Measurements from ENCODE around the gene GRM5.
A peak's percentile ranks its signal among the peaks of the same experiment; 100 is the strongest.

The GRM5 gene

GRCh38 chr11:88629496-88629895 lies 436.3 kb downstream of the GRM5 start:
- FAIRE-seq (no peak), DNase-seq (ENCODE audit: insufficient read length, low spot score) (no peak)

- FAIRE-seq (no peak), DNase-seq (ENCODE audit: insufficient read length, low spot score) (no peak)
Measured at GRCh38 chr11:88626216-88626615, 439.6 kb downstream of the GRM5 start.

DNA sequence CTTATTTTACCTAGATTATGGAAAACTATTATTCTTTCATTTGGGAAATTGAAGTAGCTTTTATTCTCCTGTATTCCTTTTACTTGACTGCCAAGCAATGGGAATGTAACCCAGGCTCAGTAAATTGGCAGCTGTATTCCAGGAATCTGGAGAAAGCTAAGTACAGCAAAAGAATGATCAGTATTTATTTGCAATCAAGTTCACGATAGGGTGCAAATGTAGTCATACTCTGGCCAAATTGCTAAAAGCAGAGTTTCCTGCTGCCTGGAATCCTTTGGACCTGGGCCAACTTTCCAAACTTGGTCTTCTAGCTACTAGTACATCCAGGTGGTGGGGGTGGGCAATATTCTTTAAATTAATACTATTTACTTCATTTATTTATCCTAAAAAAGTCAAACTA lies 442.3 kb downstream of the GRM5 start:
- no peak for FAIRE-seq
- no peak for DNase-seq (ENCODE audit: insufficient read length, low spot score)

DNA sequence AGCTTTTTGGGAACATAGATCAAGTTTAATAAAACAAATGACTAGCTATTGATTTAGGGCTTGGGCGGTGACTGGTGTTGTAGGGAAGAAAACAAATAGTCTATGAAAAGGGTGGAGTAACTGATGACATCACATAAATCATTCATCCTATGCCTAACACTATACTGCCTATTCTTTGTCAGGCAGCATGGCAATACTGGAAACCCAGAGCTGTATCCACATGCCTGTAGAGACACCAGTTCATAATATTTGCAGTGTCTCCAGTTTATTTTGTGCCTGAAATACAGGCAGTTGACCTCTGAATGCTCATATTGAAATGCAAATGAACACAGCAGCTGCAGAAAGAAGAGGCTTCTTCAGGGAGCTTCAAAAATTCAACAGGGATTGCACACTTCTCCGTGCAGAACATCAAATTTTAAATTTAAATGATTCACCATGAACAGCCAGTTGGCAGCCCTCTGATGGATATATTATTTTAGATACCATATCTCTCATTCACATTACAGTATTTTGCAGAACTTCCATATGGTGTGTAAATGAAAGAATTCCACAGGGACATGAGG lies 445.1 kb downstream of the GRM5 start:
- no peak for DNase-seq (ENCODE audit: insufficient read length, low spot score)
- no peak for FAIRE-seq

DNA sequence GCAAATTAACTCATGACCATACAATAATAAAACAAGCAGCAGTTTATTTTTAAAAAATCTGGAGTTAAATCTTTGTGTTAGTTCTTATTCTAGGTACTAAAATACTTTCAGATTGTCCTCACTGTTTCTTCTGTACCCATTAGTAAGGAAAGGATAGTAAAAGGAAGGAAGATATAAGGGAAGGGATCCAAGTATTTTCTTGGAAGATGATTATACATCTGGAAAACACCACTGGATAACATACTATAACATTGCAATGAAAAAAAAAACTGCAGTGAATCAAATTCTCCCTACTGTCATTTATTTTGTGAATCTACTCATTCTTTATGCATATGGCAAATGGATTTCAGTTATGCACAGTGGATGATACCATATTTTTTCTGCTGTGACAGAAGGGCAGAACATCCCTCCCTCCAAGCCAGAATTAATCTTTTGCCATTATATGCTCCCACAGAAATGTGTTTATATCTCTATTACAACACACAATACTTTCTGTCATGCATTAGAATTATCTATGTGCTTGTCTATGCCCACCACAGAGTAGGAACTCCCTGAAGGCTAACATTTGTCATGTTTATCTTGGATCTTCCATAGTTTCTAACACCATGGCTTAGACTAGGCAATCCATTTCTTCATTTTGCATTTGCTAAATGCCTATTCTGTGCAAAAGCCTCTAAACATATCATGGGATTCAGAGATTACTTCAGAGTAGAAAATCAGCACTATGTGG lies 446.0 kb downstream of the GRM5 start:
- no peak for FAIRE-seq
- DNase-seq (ENCODE audit: insufficient read length, low spot score): no peak

- FAIRE-seq (no peak), DNase-seq (ENCODE audit: insufficient read length, low spot score) (no peak)
Measured at GRCh38 chr11:88619071-88619425, 446.7 kb downstream of the GRM5 start.

DNA sequence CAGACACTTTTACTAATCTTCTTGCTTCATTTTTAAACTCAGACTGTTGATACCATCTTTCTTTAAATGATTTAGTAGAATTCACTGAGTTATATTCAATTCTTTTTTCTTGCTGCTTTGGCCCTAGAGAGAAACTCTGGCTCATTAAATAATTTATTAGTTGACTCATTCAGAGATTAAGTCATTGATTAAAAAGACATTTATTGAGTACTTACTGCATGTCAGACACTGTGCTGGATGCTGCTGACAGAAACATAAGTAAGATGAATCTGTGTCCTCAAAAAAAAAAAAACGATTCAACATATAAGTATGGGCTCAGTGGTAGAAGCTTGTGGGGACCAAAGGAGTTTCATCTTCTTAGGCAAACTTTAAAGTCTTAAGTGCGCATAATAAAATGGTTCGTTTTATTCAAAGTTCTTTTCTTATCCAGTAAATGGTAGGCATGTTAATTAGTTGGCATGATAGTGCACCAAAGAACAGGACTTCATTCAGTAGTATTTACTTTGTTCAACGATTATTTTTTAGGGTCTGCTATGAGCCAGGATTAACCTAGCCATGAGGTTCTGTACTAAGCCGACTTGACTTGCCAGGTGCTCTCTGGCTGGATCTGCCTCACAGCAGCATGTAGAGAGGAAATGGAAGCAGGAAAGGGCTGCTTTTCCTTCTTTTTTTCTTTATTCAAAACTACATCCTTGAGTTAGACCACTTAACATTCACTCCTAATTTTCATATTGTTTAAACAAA lies 447.3 kb downstream of the GRM5 start:
- no peak for DNase-seq (ENCODE audit: insufficient read length, low spot score)
- no peak for FAIRE-seq

DNA sequence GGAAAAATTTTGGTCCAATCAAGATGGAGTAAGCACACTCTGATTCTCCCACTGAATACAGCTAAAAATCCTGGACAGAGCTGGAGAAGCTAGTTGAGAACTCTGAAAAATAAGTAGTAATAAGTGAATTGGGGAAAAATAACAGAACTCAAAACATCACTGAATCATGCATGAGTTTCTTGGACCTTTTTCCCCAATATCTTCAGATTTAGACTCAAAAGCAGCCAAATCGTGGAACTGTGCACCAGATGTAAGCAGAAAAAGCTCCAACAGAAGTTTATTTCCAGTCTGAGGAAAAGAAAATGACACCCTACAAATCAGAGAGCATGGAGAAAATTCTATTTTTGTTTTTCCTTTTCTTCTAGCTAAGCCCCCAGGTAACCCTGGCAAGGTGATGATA lies 448.6 kb downstream of the GRM5 start:
- FAIRE-seq (no peak), DNase-seq (ENCODE audit: insufficient read length, low spot score) (no peak)

DNA sequence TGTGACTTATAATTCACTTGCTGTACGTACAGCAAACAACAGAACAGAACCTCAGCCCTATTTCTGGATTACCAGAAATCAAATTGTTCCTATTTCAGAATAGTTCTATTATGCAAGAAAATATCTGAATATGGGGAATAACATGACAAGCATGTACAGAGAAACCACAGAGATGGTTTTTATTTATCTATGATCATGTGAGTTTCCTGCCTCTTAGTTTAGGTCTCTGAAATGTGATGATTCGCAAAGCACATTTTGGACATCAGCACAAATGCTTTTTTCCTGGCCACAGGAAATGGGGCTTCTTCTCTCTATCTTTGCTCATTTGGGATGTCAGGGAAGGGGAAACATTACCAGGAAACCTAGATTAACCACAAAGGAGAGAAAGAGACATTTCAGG lies 461.5 kb downstream of the GRM5 start:
- FAIRE-seq (no peak), DNase-seq (ENCODE audit: insufficient read length, low spot score) (no peak)

GRCh38 chr11:88603091-88603867 lies 462.5 kb downstream of the GRM5 start:
- DNase-seq (ENCODE audit: insufficient read length, low spot score): no peak
- FAIRE-seq: no peak

DNA sequence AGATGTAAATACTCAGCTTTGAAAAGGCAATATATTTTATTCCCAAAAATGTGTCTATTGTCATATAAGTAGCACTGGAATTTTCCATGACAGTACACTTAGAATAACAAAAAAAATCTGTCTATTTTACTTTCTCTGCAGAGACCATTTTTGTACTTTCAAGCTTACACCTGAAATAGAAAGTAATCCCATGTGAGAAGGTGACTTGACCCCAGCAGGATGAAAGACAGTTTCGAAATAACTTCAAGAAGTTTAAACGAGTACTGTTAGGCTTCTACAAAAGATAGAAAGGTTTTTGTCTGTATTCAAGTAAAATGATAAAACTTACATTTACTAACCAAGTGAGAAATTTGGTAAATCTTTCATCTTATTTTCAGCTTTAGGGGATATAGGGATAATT lies 468.4 kb downstream of the GRM5 start:
- FAIRE-seq (no peak), DNase-seq (ENCODE audit: insufficient read length, low spot score) (no peak)

DNA sequence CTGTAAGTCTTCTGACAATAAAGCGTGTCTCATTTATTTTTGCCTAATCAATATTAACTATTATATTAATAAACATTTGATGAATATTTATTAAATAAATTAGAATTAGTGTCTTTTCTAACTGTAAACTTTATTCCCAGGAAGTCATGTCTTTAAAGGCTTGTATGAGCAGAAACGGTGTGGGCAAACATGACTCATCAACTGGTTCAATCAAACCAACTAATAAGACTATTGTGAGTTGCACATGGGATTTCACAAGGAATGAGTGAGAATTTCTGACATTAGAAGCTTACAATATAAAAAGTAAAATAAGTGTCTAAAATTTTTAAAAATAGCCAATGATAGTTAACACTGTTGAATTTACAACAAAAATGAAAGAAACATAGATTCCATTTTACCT lies 469.0 kb downstream of the GRM5 start:
- no peak for DNase-seq (ENCODE audit: insufficient read length, low spot score)
- no peak for FAIRE-seq

DNA sequence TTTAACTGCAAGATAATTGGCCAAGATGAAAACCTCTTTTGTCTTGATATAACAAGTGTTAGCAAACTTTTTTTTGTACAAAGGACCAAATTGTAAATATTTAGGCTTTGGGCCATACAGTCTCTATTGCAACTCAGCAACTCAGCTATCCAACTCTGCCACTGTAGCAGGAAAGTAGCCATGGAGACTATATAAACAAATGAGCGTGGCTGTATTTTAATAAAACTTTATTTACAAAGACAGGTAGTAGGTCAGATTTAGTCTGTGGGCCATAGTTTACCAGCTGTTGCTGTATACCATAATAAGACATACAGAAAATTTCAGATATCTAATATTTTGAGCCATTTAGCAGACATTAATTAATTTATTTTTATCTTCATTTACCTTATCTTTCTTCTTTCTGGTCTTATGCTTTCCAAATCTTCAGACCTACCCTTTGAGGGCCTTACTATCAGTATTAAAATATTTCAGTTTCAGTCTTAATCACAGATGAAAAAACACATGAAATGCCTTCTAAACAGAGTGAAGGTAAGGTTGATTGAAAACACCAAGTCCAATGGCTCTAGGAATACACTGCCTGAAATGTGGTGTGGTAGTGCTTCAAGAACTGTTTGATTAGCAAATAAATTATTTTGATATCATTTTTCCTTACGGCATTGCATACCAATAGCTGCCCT lies 471.4 kb downstream of the GRM5 start:
- FAIRE-seq (no peak), DNase-seq (ENCODE audit: insufficient read length, low spot score) (no peak)

DNA sequence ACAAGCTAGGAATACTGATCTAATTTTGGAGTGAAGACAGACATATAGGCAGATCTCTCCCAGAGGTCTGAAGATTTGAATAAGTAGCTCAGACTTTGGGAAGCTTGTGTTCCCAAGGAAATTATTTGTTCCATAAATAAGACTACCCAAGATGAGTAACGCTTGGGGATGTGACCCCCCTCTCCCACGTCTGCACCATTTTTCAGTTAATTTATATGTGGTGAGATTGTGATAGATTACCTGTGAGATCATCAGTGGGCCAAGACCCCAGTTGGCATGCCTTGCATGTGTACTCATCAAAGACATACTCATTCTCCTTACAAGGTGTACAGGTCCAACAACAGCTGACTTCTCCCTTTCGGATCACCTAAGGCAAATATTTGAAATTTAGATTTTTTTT lies 475.4 kb downstream of the GRM5 start:
- FAIRE-seq (no peak), DNase-seq (ENCODE audit: insufficient read length, low spot score) (no peak)

DNA sequence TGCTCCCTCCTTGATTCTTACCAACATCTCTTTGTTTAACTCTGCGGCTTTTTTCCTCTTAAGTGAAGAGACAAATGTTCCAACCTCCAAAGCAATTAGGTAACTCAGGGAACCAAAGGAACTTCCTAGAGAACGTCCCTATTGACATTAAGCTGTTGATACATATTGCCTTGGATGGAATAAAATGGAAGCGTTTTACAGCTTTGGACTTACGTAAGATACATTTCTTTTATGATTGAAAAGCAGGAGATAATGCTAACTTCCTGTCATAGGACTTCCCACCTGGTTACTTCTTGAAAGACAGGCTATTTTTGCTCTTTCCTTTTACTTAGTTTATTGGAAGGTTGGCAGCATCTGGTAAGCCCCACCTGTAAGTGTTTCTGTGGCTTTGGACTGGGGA lies 482.5 kb downstream of the GRM5 start:
- DNase-seq (ENCODE audit: insufficient read length, low spot score) (no peak), FAIRE-seq (peak; percentile 62)

DNA sequence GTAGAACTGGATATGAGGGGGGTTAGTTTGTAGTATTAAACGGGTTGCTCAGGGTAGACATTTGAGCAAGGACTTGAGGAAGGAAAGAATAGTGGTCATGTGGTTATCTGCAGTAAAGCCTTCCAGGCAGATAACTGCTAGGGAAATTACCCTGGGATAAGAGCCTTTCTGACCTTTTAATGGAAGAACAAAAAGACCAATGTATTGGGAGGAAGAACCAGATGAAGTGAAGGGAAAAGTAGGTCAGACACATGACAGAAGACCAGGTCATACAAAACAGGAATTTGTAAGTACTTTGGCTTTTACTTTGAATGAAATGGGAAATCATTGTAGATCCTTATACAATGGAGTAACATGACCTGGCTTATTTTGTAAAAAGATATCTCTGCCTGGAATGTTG lies 486.3 kb downstream of the GRM5 start:
- FAIRE-seq (no peak), DNase-seq (ENCODE audit: insufficient read length, low spot score) (no peak)

DNA sequence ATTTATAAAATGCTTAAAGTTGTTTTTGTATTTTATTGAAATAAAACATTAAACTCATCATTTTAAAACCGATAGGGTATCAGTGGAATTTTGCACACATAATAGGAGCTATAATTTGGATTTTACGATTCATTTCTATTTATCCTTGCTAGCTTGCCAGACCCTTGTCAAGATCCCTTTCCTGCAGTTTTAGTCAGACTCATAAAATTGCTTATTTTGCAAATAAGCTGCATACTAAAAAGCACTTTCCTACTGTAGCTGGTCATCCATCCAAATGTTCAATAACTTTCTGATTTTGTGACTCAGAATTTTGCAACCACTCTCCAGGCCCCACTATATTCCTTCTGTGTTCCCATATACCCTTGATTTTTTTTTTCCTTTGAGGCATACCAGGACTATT lies 489.0 kb downstream of the GRM5 start:
- FAIRE-seq: no peak
- DNase-seq (ENCODE audit: insufficient read length, low spot score): no peak

GRCh38 chr11:88575916-88576315 lies 489.9 kb downstream of the GRM5 start:
- FAIRE-seq: no peak
- no peak for DNase-seq (ENCODE audit: insufficient read length, low spot score)

DNA sequence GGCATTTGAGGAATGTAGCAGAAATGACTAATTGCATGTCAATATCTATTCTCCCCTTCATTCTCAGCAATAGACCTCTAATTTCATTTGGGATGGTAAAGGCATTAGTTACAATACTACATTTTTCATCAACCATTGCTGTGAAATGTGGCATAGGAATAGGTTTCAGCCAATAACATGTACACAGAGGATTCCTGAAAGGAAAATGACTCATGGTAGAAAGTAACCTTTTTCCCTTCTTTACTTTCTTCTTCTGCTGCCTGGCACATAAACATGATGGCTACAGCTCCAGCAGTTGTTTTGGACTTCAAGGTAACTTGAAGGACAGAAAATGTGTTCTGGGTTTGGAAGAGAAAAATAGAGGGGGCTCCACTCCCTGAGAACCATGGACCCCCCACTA lies 496.4 kb downstream of the GRM5 start:
- FAIRE-seq (no peak), DNase-seq (ENCODE audit: insufficient read length, low spot score) (no peak)

- DNase-seq (ENCODE audit: insufficient read length, low spot score) (no peak), FAIRE-seq (no peak)
Measured at GRCh38 chr11:88555829-88556202, 510.0 kb downstream of the GRM5 start.

All from GM19239 (cell line).